GM13976 (cell line): ENCODE results near the gene MYCBPAP.

Source experiments
- DNase-seq: peaks from one replicate; pipeline ENCODE4 v3.0.0; 2012; ENCODE audit warnings: low spot score
- in situ Hi-C: fragments of 300-500 bp; cut with MboI; formaldehyde crosslinking; loops from one replicate; pipeline ENCODE4 v1.12.0; 2022; ENCODE audit warnings: low sequenced_read_pairs, mixed read lengths, inconsistent platforms; ENCODE audit not compliant: unreplicated experiment
- TF ChIP-seq, protein P1 (sequence below): IDR thresholded peaks from 2 replicates; pipeline ENCODE4 v1.5.1; 2012; ENCODE audit warnings: borderline replicate concordance, mild to moderate bottlenecking; ENCODE audit not compliant: insufficient read depth; ENCODE audit errors: extremely low read depth, missing control alignments, control extremely low read depth

Gene MYCBPAP

DNA sequence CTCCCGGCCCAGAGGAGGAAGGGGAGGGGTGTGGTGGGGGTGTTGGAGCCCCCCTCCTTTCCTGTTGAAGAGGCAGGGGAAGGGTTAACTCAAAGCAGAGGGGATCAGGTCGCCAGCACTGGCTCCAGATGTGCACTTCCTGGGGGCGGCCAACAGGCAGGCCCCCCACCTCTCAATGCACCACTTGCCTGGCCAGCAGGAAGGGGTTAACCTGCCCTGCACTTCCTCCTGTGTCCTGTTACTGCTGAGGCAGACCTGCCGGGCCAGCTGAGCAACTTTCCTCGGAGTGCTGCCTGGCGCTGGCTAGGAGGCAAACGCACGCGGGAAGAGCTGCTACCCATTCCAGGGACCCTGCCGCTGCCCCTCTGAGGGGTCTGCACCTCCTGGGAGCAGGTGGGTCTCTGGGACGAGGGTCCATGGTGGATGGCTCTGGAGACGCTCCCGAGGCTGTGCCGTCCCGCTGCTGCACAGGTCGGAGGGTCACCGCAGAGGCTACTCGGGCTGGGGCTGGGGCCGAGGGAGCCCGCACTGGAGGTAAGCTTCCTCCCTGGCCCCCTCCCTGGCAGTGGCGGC is 24.3 kb downstream of the MYCBPAP start, which contains the start of gene EPN3:
Gene EPN3 (plus strand): TSS at position 284 of the 573 bp plus-strand sequence. CDS start 3,822 bp downstream, outside the sequence.
- in situ Hi-C loops, result no loop called here
- no peak for DNase-seq
- TF ChIP-seq, protein P1, sequence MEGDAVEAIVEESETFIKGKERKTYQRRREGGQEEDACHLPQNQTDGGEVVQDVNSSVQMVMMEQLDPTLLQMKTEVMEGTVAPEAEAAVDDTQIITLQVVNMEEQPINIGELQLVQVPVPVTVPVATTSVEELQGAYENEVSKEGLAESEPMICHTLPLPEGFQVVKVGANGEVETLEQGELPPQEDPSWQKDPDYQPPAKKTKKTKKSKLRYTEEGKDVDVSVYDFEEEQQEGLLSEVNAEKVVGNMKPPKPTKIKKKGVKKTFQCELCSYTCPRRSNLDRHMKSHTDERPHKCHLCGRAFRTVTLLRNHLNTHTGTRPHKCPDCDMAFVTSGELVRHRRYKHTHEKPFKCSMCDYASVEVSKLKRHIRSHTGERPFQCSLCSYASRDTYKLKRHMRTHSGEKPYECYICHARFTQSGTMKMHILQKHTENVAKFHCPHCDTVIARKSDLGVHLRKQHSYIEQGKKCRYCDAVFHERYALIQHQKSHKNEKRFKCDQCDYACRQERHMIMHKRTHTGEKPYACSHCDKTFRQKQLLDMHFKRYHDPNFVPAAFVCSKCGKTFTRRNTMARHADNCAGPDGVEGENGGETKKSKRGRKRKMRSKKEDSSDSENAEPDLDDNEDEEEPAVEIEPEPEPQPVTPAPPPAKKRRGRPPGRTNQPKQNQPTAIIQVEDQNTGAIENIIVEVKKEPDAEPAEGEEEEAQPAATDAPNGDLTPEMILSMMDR, result no peak

DNA sequence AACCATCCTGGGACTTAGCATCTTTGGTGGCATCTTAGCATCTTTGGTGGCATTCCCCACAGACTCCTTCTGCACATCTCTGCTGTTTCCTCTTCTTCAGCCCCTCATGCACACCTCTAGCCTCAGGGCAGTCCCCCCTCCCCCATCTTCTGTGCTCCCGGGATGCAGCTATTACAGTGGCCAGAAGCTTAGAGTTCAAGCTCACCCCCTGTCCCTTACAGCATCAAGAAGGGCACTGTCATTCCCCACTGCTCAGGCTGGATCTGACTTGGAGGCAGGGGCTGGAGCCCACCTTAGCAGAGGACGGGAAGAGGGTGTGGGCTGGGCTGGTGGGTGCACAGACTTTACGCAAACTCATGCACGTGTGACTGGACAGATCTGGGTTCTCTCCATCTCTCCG is 24.9 kb downstream of the MYCBPAP start:
- in situ Hi-C loops, result no loop called here
- TF ChIP-seq, protein P1, result no peak
- no peak for DNase-seq

DNA sequence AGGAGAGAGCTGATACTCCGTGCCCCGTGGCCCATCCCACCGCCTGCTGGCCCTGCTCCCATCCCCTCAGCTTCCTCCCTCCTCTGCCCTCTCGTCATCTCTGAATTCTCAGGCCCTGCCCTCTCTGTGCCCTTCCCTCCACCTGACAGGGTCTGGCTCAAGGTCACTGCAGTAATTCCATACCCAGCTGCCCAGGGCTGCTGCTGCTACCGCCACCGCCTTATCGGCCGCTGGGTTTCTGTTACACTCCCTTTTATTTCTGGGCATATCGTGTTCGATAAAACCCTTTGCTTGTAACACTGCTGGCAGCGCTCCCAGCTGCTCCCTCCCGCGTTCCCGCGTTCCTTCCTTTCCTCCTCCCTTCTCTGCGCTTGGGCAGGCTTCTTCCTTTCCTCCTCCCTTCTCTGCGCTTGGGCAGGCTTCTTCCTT is 25.5 kb downstream of the MYCBPAP start:
- TF ChIP-seq, protein P1, result no peak
- in situ Hi-C loops, result no loop called here
- no peak for DNase-seq

DNA sequence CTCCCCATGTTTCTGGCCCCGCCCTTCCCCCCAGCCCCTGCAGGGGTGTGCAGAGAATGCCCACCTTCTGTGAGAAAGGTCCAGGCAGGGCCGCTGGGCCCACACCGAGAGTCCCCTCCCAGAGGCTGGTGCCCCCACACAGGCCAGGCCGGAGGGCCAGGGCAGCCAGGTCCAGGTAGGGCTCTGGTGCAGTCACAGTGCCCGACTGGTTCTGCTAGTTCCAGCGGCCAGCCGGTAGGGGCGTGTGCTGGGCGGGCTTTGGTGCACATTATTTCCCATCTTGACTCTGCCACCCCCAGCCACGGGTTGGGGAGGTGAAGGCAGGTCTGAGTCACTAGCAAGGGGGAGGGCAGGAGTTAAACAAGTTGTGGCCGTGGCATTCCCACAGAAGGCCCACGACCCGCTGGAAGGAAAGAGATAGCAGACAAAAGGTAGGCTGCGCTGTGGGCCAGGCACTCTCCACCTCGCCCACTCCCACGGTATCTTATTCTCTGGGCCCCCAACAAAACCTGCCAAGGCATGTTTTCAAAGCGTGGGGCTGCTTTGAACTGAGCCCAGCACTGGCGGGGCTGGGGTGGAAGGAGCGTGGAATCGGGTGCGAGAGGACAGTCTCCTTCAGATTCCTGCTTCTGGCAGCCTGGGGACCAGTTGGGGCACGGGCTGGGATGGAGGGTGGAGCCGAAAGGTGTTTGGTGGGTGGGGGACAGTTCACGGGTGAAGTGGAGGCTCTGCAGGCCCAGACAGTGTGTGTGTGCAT is 26.2 kb downstream of the MYCBPAP start:
- in situ Hi-C loops, result no loop called here
- no peak for DNase-seq
- TF ChIP-seq, protein P1, result no peak

DNA sequence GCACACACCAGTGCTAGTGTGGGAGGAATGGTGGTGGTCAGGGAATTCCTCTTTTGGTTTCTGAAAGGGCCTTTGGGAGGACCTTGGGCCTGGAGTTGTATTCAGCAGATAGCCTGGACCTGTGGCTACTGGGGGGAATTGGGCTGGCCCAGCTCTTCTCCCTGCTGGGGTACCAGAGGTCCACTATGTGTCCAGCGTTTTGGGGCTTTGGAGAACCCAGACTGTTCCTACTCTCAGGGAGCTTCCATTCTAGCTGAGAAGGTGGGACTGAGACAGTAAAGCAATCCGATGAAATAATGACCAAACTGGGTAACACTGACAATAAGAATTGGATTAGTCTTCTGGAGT is 26.7 kb downstream of the MYCBPAP start:
- no peak for DNase-seq
- in situ Hi-C loops, result no loop called here
- TF ChIP-seq, protein P1, result no peak

DNA sequence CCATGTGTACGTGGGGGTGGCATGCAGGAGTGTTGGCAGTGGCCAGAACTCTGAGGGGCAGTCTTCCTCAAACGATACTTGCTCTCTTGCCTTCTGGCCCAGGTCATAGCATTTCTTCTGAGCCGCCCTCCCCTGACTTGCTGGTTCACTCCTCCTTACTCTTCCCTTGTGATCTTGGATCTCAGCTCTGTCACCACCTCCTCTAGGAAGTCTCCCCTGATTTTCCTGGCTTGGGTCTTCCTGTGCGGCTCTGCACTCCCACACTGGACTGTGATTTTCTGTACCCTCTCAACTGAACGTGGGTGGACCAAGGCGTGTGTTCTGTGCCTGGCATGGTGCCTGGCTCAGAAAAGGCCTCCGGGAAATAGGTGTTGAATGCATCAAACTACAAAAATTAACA is 27.2 kb downstream of the MYCBPAP start:
- no peak for DNase-seq
- TF ChIP-seq, protein P1, result no peak
- in situ Hi-C loops, result no loop called here
